ENCODE results near the gene SHH.

SHH gene

GRCh38 chr7:155850001-155850436 lies 37.8 kb upstream of the SHH start:
- H3K18ac ChIP-seq (ENCODE audit: low read length) = no peak overlapping the region
- no peak overlapping the region for H4K8ac ChIP-seq (ENCODE audit: low read depth, low read length)
- no peak overlapping the region for H3K56ac ChIP-seq (ENCODE audit: low read length)
- WGBS (ENCODE audit: extremely low coverage, insufficient coverage, low lambda C conversion rate) = no CpG with 5 or more reads among the region's 5 CpGs
- no peak for DNase-seq
- H2BK15ac ChIP-seq (replicated peaks; ENCODE audit: low read depth) = no peak overlapping the region
- no peak overlapping the region for H4K5ac ChIP-seq (ENCODE audit: low read length)
- H3K4me1 ChIP-seq (ENCODE audit: control insufficient read depth, low read depth, low read length) = no peaks in the 10 kb centered on the region
- no peak overlapping the region for H2BK120ac ChIP-seq (ENCODE audit: low read depth, low read length)
- H3K4me2 ChIP-seq (ENCODE audit: low read length) = no peak overlapping the region
- no peaks in the 10 kb centered on the region for H3K79me1 ChIP-seq (ENCODE audit: low read length)
- no peak overlapping the region for H3K4me3 ChIP-seq (ENCODE audit: low read length)
- H3K36me3 ChIP-seq (ENCODE audit: control insufficient read depth, insufficient read depth, low read length) = no peaks in the 10 kb centered on the region
- no peak overlapping the region for H2AK5ac ChIP-seq (ENCODE audit: low read length)
- no peak overlapping the region for H3K9ac ChIP-seq (ENCODE audit: low read length)
- H3K27ac ChIP-seq (ENCODE audit: low read depth, low read length) = no peak overlapping the region
- no peak overlapping the region for H2BK5ac ChIP-seq (ENCODE audit: low read length)
- no peak overlapping the region for H3K4ac ChIP-seq (ENCODE audit: low read depth, low read length)
- H3K27me3 ChIP-seq (ENCODE audit: insufficient read depth, low read length, poor library complexity) = no peaks in the 10 kb centered on the region
- no peaks in the 10 kb centered on the region for H3K79me2 ChIP-seq (ENCODE audit: control insufficient read depth, insufficient read depth, low read length)
- no peak overlapping the region for H3K23ac ChIP-seq (ENCODE audit: low read length)

- H3K9ac ChIP-seq (ENCODE audit: low read length) = no peak overlapping the region
- WGBS (ENCODE audit: extremely low coverage, insufficient coverage, low lambda C conversion rate) = no CpG with 5 or more reads among the region's 18 CpGs
Measured at GRCh38 chr7:155848691-155849669, 36.7 kb upstream of the SHH start.

GRCh38 chr7:155847821-155848435 lies 35.7 kb upstream of the SHH start:
- Histone ChIP-seq H3K36me3 (ENCODE audit: control insufficient read depth, insufficient read depth, low read length) (no peaks in the 10 kb centered on the region), H2BK15ac (replicated peaks; ENCODE audit: low read depth) (no peak overlapping the region), H4K8ac (ENCODE audit: low read depth, low read length) (no peak overlapping the region), H3K56ac (ENCODE audit: low read length) (no peak overlapping the region), H3K4me2 (ENCODE audit: low read length) (no peak overlapping the region), H3K4ac (ENCODE audit: low read depth, low read length) (no peak overlapping the region), H3K4me1 (ENCODE audit: control insufficient read depth, low read depth, low read length) (no peaks in the 10 kb centered on the region), H3K79me1 (ENCODE audit: low read length) (no peaks in the 10 kb centered on the region), H3K23ac (ENCODE audit: low read length) (no peak overlapping the region), H2BK5ac (ENCODE audit: low read length) (no peak overlapping the region), H3K18ac (ENCODE audit: low read length) (no peak overlapping the region), H3K27me3 (ENCODE audit: insufficient read depth, low read length, poor library complexity) (no peaks in the 10 kb centered on the region), H3K9ac (ENCODE audit: low read length) (no peak overlapping the region), H3K27ac (ENCODE audit: low read depth, low read length) (no peak overlapping the region), H2AK5ac (ENCODE audit: low read length) (no peak overlapping the region), H4K5ac (ENCODE audit: low read length) (no peak overlapping the region), H2BK120ac (ENCODE audit: low read depth, low read length) (no peak overlapping the region), H3K79me2 (ENCODE audit: control insufficient read depth, insufficient read depth, low read length) (no peaks in the 10 kb centered on the region), H3K4me3 (ENCODE audit: low read length) (no peak overlapping the region)
- no CpG with 5 or more reads among the region's 18 CpGs for WGBS (ENCODE audit: extremely low coverage, insufficient coverage, low lambda C conversion rate)
- no peak for DNase-seq

More at GRCh38 chr7:155848691-155849669, 36.7 kb upstream of the SHH start:
- Histone ChIP-seq H2BK5ac (ENCODE audit: low read length) (no peak overlapping the region), H2BK120ac (ENCODE audit: low read depth, low read length) (no peak overlapping the region), H4K5ac (ENCODE audit: low read length) (no peak overlapping the region), H3K4me2 (ENCODE audit: low read length) (no peak overlapping the region), H3K27me3 (ENCODE audit: insufficient read depth, low read length, poor library complexity) (no peaks in the 10 kb centered on the region), H3K36me3 (ENCODE audit: control insufficient read depth, insufficient read depth, low read length) (no peaks in the 10 kb centered on the region), H2BK15ac (replicated peaks; ENCODE audit: low read depth) (no peak overlapping the region), H4K8ac (ENCODE audit: low read depth, low read length) (no peak overlapping the region), H3K4ac (ENCODE audit: low read depth, low read length) (no peak overlapping the region), H2AK5ac (ENCODE audit: low read length) (no peak overlapping the region), H3K27ac (ENCODE audit: low read depth, low read length) (no peak overlapping the region), H3K79me1 (ENCODE audit: low read length) (no peaks in the 10 kb centered on the region), H3K56ac (ENCODE audit: low read length) (no peak overlapping the region), H3K4me1 (ENCODE audit: control insufficient read depth, low read depth, low read length) (no peaks in the 10 kb centered on the region), H3K4me3 (ENCODE audit: low read length) (no peak overlapping the region), H3K23ac (ENCODE audit: low read length) (no peak overlapping the region), H3K79me2 (ENCODE audit: control insufficient read depth, insufficient read depth, low read length) (no peaks in the 10 kb centered on the region), H3K18ac (ENCODE audit: low read length) (no peak overlapping the region)
- DNase-seq = no peak

GRCh38 chr7:155846936-155847335 lies 34.7 kb upstream of the SHH start:
- H2AK5ac ChIP-seq (ENCODE audit: low read length) = no peak overlapping the region
- no peak overlapping the region for H3K23ac ChIP-seq (ENCODE audit: low read length)
- H2BK15ac ChIP-seq (replicated peaks; ENCODE audit: low read depth) = no peak overlapping the region
- H3K27ac ChIP-seq (ENCODE audit: low read depth, low read length) = no peak overlapping the region
- H3K4me1 ChIP-seq (ENCODE audit: control insufficient read depth, low read depth, low read length) = no peaks in the 10 kb centered on the region
- H3K4ac ChIP-seq (ENCODE audit: low read depth, low read length) = no peak overlapping the region
- H3K56ac ChIP-seq (ENCODE audit: low read length) = no peak overlapping the region
- no peak overlapping the region for H4K5ac ChIP-seq (ENCODE audit: low read length)
- H3K79me2 ChIP-seq (ENCODE audit: control insufficient read depth, insufficient read depth, low read length) = no peaks in the 10 kb centered on the region
- no peak overlapping the region for H2BK120ac ChIP-seq (ENCODE audit: low read depth, low read length)
- no peaks in the 10 kb centered on the region for H3K79me1 ChIP-seq (ENCODE audit: low read length)
- no peak overlapping the region for H3K9ac ChIP-seq (ENCODE audit: low read length)
- H3K27me3 ChIP-seq (ENCODE audit: insufficient read depth, low read length, poor library complexity) = no peaks in the 10 kb centered on the region
- no peak overlapping the region for H2BK5ac ChIP-seq (ENCODE audit: low read length)
- H3K4me2 ChIP-seq (ENCODE audit: low read length) = no peak overlapping the region
- no peak overlapping the region for H3K18ac ChIP-seq (ENCODE audit: low read length)
- H3K36me3 ChIP-seq (ENCODE audit: control insufficient read depth, insufficient read depth, low read length) = no peaks in the 10 kb centered on the region
- no peak overlapping the region for H3K4me3 ChIP-seq (ENCODE audit: low read length)
- no peak for DNase-seq
- WGBS (ENCODE audit: extremely low coverage, insufficient coverage, low lambda C conversion rate) = 100% methylated on average over 10 of the region's 15 CpGs
- H4K8ac ChIP-seq (ENCODE audit: low read depth, low read length) = no peak overlapping the region

- H4K5ac ChIP-seq (ENCODE audit: low read length) = no peak overlapping the region
- H3K27ac ChIP-seq (ENCODE audit: low read depth, low read length) = no peak overlapping the region
- H2BK5ac ChIP-seq (ENCODE audit: low read length) = no peak overlapping the region
- no peak overlapping the region for H3K56ac ChIP-seq (ENCODE audit: low read length)
- H3K9ac ChIP-seq (ENCODE audit: low read length) = no peak overlapping the region
- no peak overlapping the region for H2BK120ac ChIP-seq (ENCODE audit: low read depth, low read length)
- H3K79me2 ChIP-seq (ENCODE audit: control insufficient read depth, insufficient read depth, low read length) = no peaks in the 10 kb centered on the region
- H3K4ac ChIP-seq (ENCODE audit: low read depth, low read length) = no peak overlapping the region
- no peaks in the 10 kb centered on the region for H3K4me1 ChIP-seq (ENCODE audit: control insufficient read depth, low read depth, low read length)
- no peaks in the 10 kb centered on the region for H3K79me1 ChIP-seq (ENCODE audit: low read length)
- no peak for DNase-seq
- H3K36me3 ChIP-seq (ENCODE audit: control insufficient read depth, insufficient read depth, low read length) = no peaks in the 10 kb centered on the region
- H2BK15ac ChIP-seq (replicated peaks; ENCODE audit: low read depth) = no peak overlapping the region
- H2AK5ac ChIP-seq (ENCODE audit: low read length) = no peak overlapping the region
- no peak overlapping the region for H4K8ac ChIP-seq (ENCODE audit: low read depth, low read length)
- no peaks in the 10 kb centered on the region for H3K27me3 ChIP-seq (ENCODE audit: insufficient read depth, low read length, poor library complexity)
- H3K4me2 ChIP-seq (ENCODE audit: low read length) = no peak overlapping the region
- WGBS (ENCODE audit: extremely low coverage, insufficient coverage, low lambda C conversion rate) = no CpG with 5 or more reads among the region's 5 CpGs
- H3K4me3 ChIP-seq (ENCODE audit: low read length) = no peak overlapping the region
- H3K23ac ChIP-seq (ENCODE audit: low read length) = no peak overlapping the region
- no peak overlapping the region for H3K18ac ChIP-seq (ENCODE audit: low read length)
Measured at GRCh38 chr7:155846156-155846555, 33.9 kb upstream of the SHH start.

All from mesendoderm (in vitro differentiated cells).